DMS114 treated with DMSO at 0.1 percent for 48 hours (cell line): ENCODE measurements around the gene CDH19.
"Not testable (repeated sequence)": the region's sequence is repeated elsewhere in the genome, so short reads cannot be mapped to it uniquely, and the experiment has no call there.

ENCODE experiments used
- DNase-seq: peaks from one replicate; lab custom pipeline; 2025; ENCODE audit not compliant: unreplicated experiment; lab: John Stamatoyannopoulos, UW

Gene CDH19

DNA sequence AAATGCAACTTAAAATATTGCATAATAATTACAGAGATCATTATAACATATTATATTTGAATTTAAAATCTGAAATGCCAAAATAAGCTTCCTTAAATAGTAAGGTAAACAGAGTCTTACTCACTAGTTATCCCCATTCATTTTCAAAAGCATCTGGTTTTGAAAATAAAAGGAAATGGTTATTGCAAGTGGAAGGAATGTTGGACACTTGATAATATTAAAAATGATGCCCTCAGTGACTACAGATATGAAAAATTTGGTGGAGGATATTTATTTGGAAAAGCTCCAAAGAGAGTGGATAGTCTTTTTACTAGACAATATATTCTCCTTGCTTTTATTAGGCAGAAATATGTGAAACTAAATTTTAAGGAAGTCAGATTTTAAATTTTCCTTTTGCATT, 39.7 kb downstream of the CDH19 start:
- no peak for DNase-seq

DNA sequence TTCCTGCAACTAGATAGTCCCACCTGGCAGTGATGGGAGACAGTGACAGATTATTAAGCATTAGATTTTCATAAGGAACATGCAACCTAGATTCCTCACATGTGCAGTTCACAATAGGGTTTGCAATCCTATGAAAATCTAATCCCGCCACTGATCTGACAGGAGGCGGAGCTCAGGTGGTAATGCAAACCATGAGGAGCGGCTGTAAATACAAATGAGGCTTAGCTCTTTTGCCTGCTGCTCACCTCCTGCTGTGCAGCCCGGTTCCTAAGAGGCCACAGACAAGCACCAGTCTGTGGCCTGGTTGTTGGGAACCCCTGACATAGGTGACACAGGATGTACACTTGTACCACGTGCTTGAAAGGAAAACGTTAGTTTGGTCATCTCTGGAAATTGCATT, 41.6 kb downstream of the CDH19 start:
- no peak for DNase-seq

DNA sequence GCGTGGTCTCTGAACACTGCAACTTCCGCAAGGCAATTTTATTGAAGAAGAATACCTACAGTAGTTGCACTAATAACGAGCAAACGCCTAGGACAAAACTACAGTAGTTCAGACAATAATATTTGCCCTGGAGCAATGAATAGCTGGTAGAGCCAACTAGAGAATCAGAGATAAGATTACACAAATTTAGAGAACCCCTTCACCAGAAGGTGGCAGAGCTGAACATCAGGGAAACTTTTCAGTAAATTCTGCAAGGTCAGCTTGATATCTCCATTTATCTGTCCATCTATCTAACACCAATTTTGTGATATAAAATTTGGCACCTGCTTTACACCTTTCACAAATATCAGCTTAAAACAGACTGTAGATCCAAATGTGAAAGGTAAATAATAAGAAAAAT, 43.8 kb downstream of the CDH19 start:
- peak; percentile 3 for DNase-seq

DNA sequence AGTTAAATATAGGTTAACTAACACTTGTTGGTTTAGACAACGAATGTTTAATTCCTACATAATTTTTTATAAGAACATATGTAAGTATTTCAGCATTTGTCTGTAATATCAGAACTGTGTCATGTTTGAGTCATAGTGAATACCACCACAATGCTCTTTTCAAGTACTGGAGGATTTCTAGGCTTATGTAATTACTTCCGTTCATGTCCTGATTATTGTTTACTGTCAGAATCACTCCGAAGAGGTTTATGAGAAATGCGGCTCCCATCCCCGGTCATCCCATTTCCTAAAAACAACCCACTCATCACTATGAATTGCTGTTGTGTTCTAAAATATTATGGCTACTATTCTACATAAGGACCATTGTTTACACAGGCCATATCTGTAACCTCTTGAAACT, 45.1 kb downstream of the CDH19 start:
- DNase-seq, result no peak

DNA sequence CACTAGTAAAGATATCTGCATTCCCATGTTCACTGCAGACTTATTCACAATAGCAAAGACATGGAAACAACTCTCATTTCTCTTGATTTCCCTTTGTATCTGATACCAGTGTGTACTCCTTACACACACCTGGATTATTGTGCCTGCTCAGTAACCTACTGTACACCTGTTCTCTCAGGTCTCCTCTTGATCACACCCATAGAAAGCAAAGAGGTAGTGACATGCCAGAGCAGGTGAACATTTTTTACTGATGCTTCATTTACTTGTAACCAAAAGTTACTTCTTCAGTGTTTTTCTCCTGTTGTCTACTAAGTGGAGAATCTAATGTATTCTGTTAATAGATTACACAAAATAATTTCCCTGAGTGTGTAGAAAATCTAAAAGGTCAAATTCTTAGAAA, 46.8 kb downstream of the CDH19 start:
- DNase-seq, result no peak

DNA sequence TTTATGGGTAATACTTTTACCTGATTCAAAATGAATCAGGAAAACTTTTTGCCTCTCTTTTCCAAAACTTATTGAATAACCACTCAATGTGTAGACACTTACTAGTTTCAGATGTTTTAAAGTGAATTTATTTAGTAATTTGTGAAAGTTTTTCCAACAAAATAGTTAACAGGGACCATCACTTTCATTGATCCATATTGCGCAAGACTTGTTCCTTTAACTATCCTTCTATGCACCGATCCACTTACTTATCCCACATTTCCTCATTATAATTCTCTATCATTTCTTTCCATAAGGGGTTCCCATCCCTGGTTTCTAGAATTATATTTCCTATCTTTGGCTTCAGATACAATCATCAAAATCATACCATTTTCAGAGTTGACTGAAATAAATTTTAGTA, 48.3 kb downstream of the CDH19 start:
- no peak for DNase-seq

DNA sequence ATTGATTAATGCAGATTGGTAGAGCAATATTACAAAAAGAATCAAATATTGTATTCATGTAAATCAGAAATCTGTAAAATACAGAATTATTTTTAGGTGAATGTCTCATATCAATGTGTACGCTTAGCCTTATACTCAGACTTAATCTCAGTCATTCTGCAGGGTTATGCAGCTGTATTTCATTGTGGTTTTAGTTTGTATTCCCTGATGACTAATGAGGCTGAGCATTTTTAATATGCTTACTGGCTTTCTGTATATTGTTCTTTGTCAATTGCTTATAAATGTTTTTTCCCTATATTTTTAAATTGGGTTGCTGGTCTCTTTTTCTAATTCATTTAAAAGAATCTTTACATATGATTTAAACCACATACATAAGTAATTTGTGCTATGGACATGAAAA, 50.1 kb downstream of the CDH19 start:
- no peak for DNase-seq

DNA sequence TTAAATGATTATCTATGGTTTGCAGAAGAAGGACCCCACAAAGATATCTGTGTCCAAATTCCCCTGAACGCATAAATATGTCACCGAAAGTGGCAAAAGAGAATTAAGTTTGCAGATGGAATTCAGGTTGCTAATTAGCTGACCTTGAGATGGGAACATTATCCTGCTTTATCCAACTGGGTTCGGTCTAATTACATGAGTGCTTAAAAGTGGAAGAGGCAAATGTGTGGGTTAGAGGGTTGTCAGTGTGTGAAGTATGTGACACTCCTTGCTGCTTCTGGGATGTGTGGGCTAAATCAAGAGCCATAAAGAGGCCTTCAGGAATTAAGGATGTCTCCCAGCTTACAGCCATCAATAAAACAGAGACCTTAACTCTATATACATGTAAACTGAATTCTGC, 53.5 kb downstream of the CDH19 start:
- DNase-seq, result no peak

DNA sequence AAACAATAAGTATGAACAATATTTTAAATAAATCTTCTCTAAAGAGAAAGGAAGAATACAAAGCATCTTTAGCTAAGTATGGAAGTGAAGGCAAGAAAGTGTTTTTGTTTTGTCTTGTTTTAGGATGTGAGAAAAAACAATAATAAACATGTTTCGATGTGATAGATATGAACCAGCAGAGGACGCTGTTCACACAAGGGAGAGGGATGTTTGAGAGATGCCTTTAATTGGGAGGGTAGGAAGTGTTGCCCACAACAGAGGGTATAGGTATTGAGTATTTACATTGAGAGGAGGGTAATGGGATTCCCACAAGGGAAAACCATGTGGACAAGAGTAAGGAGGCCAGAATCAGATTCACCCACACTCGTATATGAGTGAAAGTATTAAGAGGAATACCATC, 55.1 kb downstream of the CDH19 start:
- DNase-seq, result no peak

DNA sequence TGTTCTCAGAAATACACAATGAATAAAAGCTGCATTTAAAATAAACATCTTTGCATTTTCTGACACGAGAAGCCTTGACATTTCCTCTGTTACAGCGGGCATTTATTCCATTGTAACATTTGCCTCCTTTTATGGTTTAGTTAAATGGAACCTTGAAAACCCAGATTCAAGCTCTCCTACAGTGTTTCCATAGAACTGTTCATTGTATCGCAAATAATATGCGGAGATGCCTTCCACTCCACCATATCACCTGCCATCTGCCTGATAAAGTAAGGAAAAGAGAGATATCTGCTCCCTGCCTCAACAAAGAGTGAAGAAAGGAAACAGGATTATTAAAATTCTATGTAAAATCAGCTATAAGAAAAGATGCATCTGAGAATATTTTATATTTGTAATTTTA, 69.8 kb downstream of the CDH19 start:
- DNase-seq, result no peak

DNA sequence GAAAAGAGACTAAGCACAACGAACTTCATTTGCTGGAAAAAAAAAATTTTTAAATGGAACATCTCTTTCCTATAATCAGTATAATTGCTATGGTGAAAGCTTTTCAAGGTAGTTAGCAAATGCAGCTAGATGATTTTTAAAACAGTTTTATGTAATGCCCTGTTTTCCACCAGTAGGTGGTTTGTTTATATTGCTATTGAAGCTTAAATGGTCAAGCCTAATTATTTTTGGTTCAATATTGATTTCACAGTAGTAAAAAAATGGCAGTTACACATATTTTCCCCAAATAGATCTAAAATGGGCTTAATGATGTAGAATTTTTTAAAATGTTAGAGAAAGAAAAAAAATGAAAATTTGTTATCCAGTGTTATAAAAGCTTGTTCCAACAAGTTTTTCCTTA, 70.2 kb downstream of the CDH19 start:
- DNase-seq, result no peak

DNA sequence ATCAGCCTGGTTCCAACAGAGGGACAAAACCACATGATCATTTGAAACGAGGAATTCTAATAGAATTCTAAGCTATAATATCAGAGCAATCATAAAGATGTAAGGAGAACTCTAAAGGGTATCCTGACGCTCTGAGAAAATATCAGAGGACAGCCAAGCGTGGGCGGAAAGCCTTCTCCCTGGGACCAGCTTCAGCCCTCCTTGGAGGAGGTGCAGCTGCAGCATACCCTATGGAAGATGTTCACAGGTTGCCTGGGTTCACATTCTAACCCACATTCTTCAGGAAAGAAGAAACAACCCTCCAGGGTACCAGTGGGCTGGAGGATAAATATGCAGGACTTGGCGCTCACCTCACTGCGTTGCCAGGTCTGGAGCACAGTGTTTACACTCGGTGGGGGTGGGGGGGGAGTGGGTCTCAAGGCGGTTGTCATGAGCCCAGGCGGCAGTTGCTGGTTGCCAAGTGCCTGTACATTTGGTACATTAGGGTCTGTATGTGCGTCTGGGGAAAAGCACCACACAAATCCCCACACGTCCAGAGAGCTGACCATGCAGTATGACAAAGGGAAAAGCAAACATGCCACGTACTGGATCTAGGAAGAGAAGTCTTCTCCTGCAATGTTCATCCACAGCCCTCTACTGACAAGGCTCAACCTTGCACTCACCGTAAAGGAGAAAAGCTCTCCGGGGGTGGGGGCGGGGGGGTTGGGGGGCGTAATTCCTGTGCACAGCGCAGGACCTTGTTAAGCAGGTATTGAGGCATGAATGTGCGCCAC, 80.5 kb downstream of the CDH19 start:
- DNase-seq, result no peak

DNA sequence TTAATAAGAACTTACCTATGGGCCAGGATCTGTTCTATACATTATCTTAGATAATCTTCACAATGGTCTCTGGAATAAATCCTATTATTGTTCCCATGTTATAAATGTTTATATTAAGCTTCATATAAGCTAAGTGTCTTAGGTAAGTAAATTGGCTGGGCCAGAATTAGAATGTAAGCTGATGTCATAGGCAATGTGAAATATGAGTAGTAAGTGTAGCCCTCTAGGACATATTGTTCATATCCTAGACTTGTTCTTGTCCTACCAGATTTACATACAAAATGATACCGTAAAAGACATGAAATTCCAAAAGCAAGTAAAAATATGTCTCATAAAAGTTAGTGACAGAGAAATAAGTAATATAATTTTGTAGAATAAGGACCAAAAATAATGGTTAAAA, 89.9 kb downstream of the CDH19 start:
- DNase-seq, result no peak

DNA sequence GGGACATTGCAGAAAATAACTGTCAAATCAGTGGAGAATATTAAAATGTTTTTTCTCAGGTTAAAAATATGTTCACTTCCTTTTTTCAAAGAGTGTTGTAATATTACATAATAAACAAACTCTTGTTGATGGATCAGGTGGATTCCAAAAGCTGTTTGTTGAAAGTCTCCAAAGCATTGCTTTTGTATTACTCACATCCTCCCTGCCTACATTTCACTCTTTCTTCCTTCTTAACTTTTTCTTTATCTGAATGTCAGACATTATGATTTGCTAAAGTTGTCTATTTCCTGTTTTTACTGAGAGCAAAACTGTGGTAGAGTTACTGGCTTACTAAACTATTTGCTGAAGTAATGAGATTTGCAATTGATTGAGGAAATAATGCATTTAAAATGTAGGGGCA, 92.1 kb downstream of the CDH19 start:
- no peak for DNase-seq

DNA sequence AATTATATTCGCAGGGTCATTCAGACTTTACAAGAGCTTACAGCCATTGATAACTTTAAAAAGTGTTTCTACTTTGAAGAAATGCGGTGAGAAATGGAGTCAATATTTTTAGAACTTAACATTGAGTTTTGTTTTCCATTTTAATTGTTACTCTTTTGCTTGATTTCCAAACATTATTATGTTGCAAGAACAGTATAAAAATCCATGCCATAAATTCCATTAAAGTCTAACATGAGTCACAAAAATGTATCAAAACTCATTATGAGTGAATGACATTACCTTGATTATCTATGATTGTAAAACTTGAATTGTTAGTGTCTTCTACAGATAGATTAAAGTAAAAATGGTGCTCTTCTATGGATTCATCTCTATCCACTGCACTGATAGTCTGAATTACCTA, 92.6 kb downstream of the CDH19 start:
- no peak for DNase-seq

DNA sequence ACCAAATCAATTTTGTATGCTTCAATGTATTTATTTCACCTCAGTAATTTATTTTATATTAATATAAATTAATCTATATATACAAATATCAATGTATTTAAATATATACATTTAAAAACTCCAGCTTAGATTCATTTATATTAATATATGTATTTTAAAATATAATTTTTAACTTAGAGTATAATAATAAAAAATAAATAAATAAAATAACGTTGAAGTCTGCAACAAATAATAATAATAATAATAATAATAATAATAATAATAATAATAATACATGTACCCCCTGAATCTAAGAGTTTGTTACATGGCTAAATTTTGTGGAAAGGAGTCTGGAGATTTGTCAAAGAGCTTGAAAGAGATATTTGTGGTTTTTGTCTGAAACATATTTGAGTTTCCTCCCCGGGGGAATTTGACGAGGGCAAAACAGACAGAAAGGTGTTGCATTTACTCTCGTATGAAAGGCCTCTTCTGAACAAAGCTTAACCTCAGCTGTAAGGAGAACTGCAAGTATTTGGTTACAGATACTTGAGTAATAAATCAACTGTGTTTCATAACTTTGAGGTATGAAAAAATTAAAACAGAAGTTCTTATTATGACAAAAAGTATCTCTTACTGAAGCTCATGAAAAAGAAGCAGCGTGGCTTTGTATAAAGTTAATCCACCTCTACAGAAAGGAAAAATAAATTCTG, 93.4 kb downstream of the CDH19 start:
- no peak for DNase-seq

DNA sequence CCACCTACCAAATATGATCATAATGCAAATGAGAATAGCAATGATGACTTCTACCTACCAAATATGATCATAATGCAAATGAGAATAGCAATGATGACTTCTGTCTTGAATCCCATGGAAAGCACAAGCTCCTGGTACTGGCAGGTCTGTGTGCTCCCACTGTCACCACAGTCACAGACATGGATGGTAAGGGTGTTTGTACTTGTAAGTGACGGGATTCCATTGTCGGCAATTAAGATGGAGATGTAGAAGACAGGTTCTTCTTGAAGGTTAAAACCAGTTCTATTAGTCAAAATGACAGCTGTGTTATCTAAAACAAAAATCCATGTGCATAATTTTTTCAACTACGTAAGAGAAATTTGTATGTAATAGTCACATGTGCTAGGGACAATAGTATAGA, 95.0 kb downstream of the CDH19 start:
- DNase-seq, result no peak

DNA sequence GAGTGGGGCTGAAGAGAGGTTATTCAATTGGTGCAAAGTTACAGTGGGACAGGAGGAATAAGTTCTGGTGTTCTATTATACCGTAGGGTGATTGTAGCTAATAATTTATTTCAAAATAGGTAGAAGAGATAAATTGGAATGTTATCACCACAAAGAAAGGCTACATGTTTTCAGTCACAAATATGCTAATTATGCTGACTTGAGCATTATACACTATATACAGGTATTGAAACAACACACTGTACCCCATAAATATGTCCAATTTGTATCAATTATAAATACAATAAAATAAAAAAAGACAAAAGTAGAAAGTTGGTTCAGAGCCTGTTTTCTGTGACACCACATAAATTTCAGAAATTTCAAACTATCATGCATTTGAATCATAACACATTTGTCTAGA, 97.7 kb downstream of the CDH19 start:
- no peak for DNase-seq

DNA sequence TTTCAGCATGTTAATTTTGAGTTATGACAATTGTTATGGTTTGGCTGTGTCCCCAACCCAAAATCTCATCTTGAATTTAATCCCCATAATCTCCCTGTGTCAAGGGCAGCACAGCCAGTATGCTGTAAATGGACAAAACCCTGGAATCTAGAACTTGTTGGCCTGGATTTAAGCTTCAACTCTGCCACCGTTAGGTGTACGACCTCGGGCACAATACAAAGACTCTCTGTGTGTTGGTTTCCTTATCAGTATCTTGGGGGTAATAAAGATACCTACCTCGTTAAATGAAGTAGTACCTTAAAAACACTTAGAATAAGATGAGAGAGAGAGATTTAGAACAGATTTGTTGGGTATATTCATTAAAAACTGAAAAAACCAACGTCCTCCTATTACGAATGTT, 106.5 kb downstream of the CDH19 start:
- DNase-seq, result no peak

DNA sequence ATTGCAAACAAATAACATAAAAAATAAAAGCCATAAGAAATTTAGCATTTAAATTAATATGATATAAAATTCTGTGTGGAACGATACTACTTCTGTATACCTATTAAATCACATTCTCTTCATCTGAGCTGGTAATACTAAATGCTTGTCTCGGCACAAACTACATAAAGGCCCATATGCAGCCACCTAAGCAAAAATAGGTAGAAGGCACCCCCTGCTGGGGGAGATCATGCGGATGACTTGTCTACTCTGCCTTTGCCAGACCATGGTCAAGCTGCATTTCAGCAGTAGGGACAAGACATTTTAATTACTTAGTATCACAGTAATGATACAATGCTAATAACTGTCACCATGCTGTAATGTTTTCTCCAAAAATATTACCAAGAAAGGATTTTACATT, 108.0 kb downstream of the CDH19 start:
- DNase-seq, result peak; percentile 8

DNA sequence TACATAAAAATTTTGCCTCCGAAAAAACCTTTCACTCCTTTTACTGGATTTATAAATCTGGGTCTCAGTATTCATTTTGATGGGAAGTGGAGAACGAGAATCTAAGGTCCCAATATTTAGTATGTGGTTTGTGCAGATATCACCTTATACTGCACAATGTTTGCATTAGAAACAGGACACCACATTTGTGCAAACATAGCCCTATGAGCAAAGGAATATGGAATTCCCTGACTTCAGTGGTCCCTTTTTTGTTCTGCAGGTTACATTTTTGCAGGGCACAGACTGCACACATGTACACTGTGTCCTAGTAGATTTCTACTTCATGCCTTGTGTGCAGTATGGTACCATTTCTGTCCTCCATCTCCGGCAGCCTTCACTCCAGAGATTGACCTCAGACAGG, 130.0 kb downstream of the CDH19 start:
- DNase-seq, result no peak

DNA sequence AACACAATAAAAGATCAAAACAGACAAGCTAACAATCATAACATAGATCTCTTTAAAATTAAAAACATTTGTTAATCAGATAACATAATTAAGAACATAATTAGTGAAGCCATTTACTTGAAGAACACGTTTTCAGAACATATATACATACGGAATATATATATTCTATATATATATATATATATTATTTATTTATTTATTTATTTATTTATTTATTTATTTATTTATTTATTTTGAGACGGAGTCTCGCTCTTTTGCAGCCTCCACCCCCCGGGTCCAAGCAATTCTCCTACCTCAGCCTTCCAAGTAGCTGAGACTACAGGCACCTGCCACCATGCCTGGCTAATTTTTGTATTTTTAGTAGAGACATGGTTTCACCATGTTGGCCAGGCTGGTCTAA, 137.7 kb downstream of the CDH19 start:
- not testable (repeated sequence) for DNase-seq

DNA sequence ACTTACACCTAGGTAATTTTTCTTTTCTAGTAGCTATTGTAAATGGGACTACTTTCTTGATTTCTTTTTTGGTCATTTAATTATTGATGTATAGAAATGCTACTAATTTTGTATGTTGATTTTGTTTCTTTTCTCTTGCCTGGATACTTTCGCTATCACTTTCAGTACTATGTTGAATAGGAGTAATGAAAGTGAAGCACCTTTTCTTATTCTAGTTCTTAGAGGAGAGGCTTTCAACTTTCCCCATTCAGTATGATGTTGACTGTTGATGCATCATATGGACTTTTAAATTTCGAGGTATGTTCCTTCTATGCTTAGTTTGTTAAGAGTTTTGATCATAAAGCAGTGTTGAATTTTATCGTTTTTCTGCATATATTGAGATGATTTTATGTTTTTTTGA, 142.5 kb downstream of the CDH19 start:
- DNase-seq, result no peak
